ENCODE results near the gene RBM26. TPM values are rescaled to one million over a fixed set of nuclear protein-coding genes. Genes with fewer than 3 reads are reported as not detected.

Gene RBM26
- total RNA-seq, 4 donors from 2014 or later: 54.7 to 67.5 (median 56.8) TPM

- TF ChIP-seq CTCF (IDR thresholded peaks at IDR 0.05) (no peak), POLR2A (IDR thresholded peaks at IDR 0.05) (no peak)
- no peak overlapping the region for H3K27ac ChIP-seq
- no peaks in the 10 kb centered on the region for H3K4me1 ChIP-seq
- 59 to 71% methylated on average over 1 of the region's 1 CpG for WGBS, 2 donors
- H3K4me3 ChIP-seq (replicated peaks in 1 of 3): no peak overlapping the region
- no peaks in the 10 kb centered on the region for H3K36me3 ChIP-seq
- no peak for DNase-seq
- no peaks in the 10 kb centered on the region for H3K27me3 ChIP-seq
- no peaks in the 10 kb centered on the region for H3K9me3 ChIP-seq
- intact Hi-C loops (cut with DNase I): no loop called here
Measured at GRCh38 chr13:79434556-79434955, 28.5 kb upstream of the RBM26 start.

GRCh38 chr13:79432992-79433391 is 26.9 kb upstream of the RBM26 start:
- WGBS, 2 donors: 91 to 96% methylated on average over 8 to 11 of the region's 11 CpGs
- intact Hi-C loops (cut with DNase I): no loop called here
- Histone ChIP-seq H3K36me3 (no peaks in the 10 kb centered on the region), H3K27ac (no peak overlapping the region), H3K4me3 (replicated peaks in 1 of 3) (no peak overlapping the region), H3K4me1 (no peaks in the 10 kb centered on the region), H3K27me3 (no peaks in the 10 kb centered on the region), H3K9me3 (no peaks in the 10 kb centered on the region)
- no peak for DNase-seq
- TF ChIP-seq POLR2A (IDR thresholded peaks at IDR 0.05) (no peak), CTCF (IDR thresholded peaks at IDR 0.05) (no peak)

- intact Hi-C loops (cut with DNase I): no loop called here
- no peaks in the 10 kb centered on the region for H3K36me3 ChIP-seq
- DNase-seq: no peak
- H3K27ac ChIP-seq: no peak overlapping the region
- TF ChIP-seq CTCF (IDR thresholded peaks at IDR 0.05) (no peak), POLR2A (IDR thresholded peaks at IDR 0.05) (no peak)
- H3K27me3 ChIP-seq: no peaks in the 10 kb centered on the region
- no peaks in the 10 kb centered on the region for H3K9me3 ChIP-seq
- H3K4me1 ChIP-seq: no peaks in the 10 kb centered on the region
- no peak overlapping the region for H3K4me3 ChIP-seq (replicated peaks in 1 of 3)
- 79 to 100% methylated on average over 4 to 6 of the region's 6 CpGs for WGBS, 2 donors
Measured at GRCh38 chr13:79432086-79432485, 26.0 kb upstream of the RBM26 start.

- no peaks in the 10 kb centered on the region for H3K27me3 ChIP-seq
- H3K4me1 ChIP-seq: no peaks in the 10 kb centered on the region
- H3K27ac ChIP-seq: no peak overlapping the region
- intact Hi-C loops (cut with DNase I): loop anchor here (5.0 kb wide), 1 partner anchor 108 kb away; no protein-coding TSS in a partner anchor
- H3K36me3 ChIP-seq: no peaks in the 10 kb centered on the region
- H3K4me3 ChIP-seq (replicated peaks in 1 of 3): no peak overlapping the region
- no peaks in the 10 kb centered on the region for H3K9me3 ChIP-seq
- no peak for DNase-seq
- TF ChIP-seq POLR2A (IDR thresholded peaks at IDR 0.05) (no peak), CTCF (IDR thresholded peaks at IDR 0.05) (no peak)
Measured at GRCh38 chr13:79429309-79429708, 23.3 kb upstream of the RBM26 start.

- H3K36me3 ChIP-seq: no peaks in the 10 kb centered on the region
- TF ChIP-seq POLR2A (IDR thresholded peaks at IDR 0.05) (no peak), CTCF (IDR thresholded peaks at IDR 0.05) (no peak)
- intact Hi-C loops (cut with DNase I): loop anchor here (5.0 kb wide), 1 partner anchor 109 kb away; no protein-coding TSS in a partner anchor
- H3K27ac ChIP-seq: no peak overlapping the region
- DNase-seq: no peak
- 49 to 75% methylated on average over 2 of the region's 2 CpGs for WGBS, 2 donors
- H3K4me1 ChIP-seq: no peaks in the 10 kb centered on the region
- H3K9me3 ChIP-seq: no peaks in the 10 kb centered on the region
- no peaks in the 10 kb centered on the region for H3K27me3 ChIP-seq
- no peak overlapping the region for H3K4me3 ChIP-seq (replicated peaks in 1 of 3)
Measured at GRCh38 chr13:79427883-79428282, 21.8 kb upstream of the RBM26 start.

Measured in thyroid gland (tissue), 4 donors.